ENCODE results near the gene LRRC2. TPM values are rescaled to one million over a fixed set of nuclear protein-coding genes. Genes with fewer than 3 reads are reported as not detected.
"Not testable (repeated sequence)": the region's sequence is repeated elsewhere in the genome, so short reads cannot be mapped to it uniquely, and the experiment has no call there.

The LRRC2 gene
- total RNA-seq, 1 donor from 2014 or later: 0.15 TPM

DNA sequence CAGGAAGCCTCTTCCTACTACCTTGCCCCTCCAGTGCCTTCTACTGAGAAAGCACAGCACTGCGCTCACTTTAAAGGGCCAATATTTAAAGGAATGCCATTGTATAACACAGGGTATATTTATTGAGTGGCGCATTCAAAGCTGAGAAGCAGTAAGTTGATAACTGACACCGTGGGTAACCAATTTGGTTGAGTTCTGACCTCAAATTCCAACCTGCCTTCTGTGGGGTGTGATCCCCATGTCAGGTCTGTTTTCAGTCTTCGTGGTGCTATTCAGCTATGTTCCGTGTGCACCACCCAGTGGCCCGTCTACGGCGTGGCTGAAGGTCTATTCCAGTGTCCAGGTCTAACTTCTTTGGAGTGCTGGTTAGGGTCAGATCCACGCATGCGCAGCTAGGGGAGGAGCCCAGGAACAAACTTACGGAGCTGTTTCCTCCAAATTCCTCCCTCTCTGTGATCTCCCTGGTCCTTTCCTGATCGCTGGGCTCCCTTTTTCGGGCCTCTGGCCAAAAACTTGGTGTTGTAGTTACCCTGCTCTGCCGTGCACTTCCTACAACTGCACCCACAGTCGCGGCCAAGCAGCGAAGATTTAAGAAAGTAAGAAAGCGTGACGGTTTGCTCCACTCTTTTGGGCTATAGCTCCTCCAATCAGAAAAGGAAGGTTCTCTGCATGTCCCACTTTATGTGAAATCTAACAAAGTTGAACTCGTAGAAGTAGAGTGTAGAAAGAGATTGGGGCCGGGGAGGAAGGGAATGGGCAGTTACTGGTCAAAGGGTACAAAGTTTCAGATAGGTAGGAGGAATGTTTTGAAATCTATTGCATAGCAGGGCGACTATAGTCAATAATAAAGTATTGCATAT, 7.7 kb downstream of the LRRC2 start:
- intact Hi-C loops (cut with micrococcal nuclease): loop anchor here (1.0 to 5.0 kb wide), 5 partner anchors 19 to 481 kb away; no protein-coding TSS in a partner anchor

DNA sequence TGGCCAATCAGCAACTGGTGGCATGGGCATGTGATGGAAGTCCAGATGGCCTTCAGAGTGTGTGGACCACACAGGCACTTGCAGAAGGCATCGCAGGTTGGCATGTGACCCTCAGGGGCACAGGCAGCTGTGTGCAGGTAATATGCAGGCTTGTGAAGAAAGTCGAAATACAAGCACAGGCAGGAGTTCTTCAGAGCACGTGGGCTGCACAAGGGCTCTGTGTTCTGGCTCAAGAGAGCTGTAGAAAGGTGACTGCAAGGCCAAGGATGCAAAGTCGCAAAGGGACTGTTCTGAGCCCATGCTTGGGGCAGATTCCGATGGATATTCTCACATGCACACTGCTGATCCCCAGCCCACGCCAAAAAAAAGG, 8.3 kb downstream of the LRRC2 start:
- intact Hi-C loops (cut with micrococcal nuclease): loop anchor here (1.0 to 5.0 kb wide), 5 partner anchors 18 to 480 kb away; no protein-coding TSS in a partner anchor

DNA sequence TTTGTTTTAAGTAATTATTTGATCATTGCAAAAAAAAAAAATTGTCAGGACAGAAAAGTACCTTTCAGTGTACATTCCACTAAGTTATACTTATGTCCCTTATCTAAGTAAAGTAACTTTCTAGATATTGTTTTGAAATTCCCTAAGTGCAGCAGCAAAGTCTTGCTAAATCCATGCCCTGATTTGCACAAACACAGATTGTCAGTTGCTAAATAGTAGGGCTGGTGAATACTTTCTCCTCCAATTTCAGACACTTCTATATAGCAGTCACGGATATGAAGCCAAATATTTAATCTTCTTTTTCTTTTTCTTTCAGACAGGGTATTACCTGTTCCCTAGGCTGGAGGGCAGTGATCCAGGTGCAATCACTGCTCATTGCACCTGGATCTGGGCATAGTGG, 12.9 kb downstream of the LRRC2 start:
- intact Hi-C loops (cut with micrococcal nuclease): no loop called here

DNA sequence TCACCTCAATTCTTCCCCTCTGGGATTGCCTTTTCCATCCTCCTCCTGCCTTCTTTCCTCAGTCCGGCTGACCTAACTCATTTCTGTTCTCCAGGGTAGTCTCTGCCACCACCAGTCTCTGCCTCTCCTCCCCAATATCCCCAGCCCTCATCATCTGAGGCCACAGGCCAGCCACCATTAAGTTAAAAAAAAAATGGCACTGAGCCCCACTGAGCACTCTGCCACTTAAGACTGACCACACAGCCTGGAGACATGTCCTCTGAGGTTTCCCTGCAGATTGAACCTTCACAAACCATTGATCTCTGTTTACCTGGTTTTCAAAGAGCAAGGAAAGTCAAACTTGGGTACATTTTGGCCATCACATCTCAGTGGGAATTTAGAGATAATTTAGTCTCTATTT, 13.6 kb downstream of the LRRC2 start:
- intact Hi-C loops (cut with micrococcal nuclease): no loop called here

DNA sequence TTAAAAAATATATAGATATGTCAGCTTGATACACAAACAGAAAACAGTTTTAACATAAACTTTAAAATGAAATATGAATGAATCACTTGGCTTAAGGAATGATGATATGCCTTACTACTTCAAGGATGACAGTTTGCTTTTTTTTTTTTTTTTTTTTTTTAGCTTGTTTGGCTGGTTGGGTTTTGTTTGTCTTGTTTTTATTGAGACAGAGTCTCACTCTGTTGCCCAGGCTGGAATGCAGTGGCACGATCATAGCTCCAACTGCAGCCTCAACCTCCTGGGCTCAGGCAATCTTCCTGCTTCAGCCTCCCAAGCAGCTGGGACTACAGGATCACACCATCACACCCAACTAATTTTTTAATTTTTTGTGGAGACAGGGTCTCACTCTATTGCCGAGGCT, 14.5 kb downstream of the LRRC2 start:
- intact Hi-C loops (cut with micrococcal nuclease): no loop called here

DNA sequence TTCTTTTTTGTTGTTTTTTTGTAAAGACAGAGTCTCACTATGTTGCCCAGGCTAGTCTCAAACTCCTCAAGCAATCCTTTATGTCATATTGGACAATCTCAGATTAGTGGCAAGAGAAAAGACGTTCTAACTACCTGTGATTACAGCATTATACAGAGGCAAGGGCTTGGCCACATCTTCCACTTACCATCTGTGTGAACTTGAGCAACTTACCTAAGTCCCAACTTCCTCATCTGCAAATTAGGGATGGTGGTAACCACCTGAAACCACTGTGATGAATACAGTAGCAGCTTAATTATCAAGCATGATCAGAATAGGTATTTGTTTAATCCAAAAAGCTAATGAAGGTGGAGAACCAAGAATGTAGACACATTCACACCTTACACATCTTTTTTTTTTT, 16.1 kb downstream of the LRRC2 start:
- intact Hi-C loops (cut with micrococcal nuclease): no loop called here

DNA sequence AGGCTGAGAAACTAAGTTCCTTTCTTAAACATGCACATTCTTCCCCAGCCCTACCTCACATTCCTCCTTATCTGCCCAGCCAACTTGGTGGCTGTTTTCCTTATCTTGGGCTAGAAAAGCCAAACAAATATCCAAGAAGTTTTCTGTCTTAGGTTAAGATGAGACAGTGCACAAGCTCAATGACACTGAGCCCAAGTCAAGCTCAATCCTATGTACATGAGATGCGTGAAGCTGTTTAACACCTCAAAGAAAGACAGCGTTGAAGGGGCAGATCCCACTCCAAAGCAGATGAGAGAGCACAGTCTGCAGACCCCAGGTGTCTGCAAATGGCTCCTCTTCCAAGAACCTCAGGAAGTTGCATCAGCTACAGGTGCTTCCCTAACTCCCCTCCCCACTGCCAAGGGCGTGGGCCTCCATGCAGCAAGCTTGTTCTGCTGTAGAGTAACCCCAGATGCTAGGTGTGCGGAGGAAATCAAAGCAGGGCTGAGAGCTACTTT, 16.6 kb downstream of the LRRC2 start:
- intact Hi-C loops (cut with micrococcal nuclease): no loop called here

DNA sequence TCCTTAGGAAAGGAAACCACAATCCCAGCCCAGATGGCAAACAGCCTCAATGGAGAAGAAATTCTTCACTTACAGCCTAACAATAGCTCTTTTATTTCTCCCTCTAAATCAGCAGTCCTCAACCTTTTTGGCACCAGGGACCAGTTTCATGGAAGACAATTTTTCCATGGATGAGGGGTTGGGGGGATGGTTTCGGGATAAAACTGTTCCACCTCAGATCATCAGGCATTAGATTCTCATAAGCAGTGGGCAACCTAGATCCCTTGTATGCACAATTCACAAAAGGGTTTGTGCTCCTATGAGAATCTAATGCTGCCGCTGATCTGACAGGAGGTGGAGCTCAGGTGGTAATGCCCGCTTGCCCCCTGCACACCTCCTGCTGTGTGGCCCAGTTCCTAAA, 17.5 kb downstream of the LRRC2 start:
- intact Hi-C loops (cut with micrococcal nuclease): not testable (repeated sequence)

DNA sequence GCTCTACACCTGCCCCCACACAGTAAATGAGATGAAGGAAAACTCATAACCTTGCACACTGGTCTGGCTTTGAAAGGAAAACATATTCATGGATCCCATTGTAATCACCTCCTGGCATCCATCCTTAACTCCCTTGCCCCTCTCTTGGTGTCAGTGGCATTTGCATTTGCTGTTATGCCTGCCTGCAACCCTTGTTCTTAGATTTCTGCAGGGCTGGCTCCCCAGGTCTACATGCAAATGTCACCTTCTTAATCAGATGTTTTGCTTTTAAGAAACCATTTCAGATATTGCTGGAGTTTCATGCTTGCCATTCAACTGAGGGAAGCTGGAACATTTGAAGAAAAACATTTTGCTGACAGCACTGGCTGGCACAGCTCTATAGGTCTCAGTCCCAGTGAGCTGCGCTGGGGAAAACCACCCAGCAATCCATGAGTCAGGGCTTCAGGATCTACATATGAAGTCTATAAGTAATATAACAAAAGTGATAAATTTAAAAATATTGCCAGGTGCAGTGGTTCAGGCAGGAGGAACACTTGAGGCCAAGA, 19.1 kb downstream of the LRRC2 start:
- intact Hi-C loops (cut with micrococcal nuclease): no loop called here

DNA sequence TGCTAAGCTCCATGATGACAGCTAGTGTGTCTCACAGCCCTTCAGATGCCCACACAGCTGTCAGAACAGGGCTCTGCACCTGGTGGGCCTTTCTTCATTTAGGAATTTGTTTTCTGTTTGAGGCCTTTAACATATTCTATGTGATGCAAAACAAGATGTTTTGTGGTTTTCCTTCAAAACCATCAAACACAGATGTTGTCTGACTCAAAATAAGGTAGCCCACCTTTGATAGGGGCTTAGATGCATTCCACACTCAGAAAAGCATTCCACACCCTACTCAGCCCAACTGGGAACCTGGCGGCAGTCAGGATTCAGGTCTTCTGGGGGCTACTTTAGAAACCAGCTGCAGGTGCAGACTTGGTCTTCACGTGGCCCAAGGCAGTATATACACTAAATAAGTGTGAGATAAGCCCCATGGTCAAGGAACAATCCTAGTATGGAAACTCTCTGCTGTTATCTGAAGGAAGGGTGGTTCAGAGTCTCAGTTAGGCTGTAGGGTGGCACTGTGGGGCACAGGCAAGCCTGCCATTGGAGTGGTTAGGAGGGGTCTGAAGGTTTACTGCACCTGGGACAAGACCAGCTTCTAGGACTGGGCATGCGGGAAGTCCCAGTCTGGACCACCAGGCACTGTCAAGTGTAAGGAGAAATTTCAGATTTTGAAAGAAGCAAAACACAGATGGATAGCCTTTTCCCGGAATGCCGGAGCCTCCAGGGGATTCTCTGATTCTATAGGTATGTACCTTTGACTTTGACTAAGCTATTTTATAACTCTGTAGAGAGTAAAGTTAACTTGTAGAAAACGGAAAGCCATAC, 20.1 kb downstream of the LRRC2 start:
- intact Hi-C loops (cut with micrococcal nuclease): no loop called here

DNA sequence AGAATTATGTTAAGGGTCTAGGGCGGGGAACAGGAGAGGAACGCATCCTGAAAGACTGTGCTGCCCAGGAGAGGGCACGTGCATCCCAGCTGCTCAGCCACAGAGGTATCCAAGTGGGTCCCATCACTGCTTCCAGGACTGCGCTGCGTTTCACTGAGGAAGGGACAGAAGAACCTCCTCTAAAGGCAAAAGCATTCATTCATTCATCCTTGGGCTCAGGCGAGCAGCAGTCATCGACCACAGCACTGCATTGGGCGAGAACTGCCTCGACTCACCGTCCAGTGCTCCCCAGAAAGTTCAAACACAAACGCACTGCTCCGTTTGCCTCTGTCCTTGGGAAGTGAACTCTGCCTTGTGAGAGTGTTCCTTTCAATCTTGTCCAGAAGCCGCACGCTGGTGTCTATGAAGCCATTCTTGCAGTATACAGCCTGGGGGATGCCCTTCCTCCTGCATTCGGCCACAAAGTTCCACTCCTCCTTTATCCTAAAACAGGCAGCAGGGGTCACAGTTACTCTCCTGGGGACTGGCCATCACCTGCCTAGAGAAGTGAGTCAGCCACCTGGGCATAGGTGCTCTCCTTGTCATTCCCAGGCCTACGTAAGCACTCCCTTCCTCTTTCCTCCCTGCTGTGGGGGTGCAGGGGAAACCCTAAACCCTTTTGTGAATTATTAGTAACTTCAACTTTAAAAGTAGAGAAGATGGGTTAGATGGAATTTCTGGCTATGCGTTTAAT, 21.2 kb downstream of the LRRC2 start:
- intact Hi-C loops (cut with micrococcal nuclease): loop anchor here (5.0 kb wide), 1 partner anchor 617 kb away; the partner anchor contains the start of gene SETD2

DNA sequence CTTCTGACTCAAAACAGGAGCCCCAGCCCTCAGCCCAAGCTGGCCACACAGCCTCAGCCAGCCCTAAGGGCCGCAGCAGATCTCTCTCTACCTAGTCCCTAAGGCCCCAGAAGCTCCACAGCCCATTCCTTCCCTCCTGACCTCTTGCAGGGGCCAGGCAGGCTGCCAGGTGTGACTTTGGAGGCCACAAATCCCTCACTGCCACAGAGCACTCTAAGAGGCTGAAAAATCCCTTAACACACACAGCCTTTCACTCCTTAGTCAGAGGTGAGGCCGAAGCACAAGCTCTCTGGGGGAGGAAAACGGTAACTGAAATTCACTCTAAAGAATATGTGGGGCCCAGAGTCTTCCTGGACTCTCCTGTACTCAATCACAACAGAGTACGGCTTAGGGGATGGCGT, 23.3 kb downstream of the LRRC2 start:
- intact Hi-C loops (cut with micrococcal nuclease): loop anchor here (5.0 kb wide), 1 partner anchor 620 kb away; the partner anchor contains the start of gene SETD2

DNA sequence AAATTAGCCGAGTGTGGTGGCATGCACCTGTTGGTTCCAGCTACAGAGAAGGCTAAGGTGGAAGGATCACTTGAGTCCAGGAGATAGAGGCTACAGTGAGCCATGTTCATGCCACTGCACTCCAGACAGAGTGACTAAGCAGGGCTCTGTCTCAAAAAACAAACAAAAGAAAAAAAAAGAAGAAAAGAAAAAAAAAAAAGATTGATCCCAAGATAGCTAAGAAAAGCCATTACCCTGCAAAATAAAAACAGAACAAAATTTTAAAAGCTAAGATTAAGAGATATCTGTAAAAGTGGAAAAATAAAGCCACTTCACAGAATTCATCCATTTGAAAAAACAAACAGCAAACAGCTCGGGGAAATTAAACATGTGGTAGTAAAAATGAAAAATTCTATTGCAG, 23.8 kb downstream of the LRRC2 start:
- intact Hi-C loops (cut with micrococcal nuclease): loop anchor here (5.0 kb wide), 1 partner anchor 620 kb away; the partner anchor contains the start of gene SETD2

DNA sequence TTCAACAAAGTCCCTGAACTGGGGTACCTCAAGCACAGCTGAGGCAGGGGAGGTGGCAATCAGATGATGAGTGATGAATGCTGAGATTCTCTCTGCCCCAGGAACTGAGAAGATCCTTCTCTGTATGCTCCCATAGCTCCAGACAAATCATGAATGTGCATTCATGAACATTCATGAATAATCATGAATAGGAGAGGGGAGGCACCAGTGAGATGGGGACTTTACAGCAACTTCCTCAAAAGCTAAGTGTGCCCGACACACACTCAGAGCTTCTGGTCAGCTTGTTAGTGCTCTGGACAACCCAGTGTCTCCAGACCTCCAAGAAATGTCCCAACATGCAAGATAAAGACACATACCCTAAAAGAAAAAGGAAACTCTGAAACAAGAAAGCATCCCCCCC, 24.3 kb downstream of the LRRC2 start:
- intact Hi-C loops (cut with micrococcal nuclease): loop anchor here (5.0 kb wide), 1 partner anchor 620 kb away; the partner anchor contains the start of gene SETD2

DNA sequence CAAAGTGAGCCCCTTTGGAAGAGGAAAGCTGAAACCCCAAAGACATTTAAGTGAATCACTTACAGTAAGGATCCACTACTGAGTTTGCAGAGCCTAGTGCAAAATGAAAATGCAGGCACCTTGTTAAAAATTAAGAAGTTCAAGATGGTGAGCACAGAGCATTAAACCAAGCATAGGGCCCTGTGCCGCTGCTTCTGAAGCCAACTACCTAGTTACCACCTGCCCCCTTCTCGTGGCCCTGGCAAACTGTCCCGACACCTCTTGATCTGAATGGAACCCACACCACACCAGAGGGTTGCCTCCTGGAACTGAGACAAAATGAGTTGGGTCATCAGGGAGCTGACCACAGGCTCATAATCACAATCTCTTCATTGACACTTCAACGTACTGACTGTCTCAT, 25.6 kb downstream of the LRRC2 start:
- intact Hi-C loops (cut with micrococcal nuclease): loop anchor here (5.0 kb wide), 1 partner anchor 622 kb away; the partner anchor contains the start of gene SETD2

DNA sequence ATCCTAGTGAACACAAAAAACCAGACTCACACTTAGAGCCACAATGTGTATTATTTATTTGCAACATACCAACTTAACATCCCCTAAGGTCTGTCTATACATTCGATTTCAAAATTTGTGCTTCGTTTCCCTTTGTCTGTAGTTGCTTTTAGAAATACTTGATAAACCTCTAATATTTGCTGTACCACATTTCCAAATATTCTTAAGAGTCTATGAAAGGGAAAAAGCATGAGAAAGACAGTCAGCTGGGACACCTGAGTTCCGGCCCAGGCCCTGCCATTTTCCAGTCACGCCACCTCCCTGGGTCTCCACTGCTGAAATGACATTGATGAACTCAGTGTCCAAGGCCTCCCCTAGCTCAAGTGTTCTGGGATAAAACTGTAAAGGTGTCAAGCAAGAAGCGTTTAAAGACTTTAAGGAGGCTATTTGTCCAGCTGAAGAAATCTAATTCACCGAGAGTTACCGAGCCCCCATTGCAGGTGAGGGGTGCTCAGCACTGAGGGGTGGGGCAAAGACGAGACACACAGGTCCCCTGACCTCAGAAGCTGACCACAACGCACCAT, 26.6 kb downstream of the LRRC2 start:
- intact Hi-C loops (cut with micrococcal nuclease): loop anchor here (1.0 to 5.0 kb wide), 7 partner anchors 19 to 851 kb away; partner anchors contain the start of genes CCR1, SACM1L and SETD2

DNA sequence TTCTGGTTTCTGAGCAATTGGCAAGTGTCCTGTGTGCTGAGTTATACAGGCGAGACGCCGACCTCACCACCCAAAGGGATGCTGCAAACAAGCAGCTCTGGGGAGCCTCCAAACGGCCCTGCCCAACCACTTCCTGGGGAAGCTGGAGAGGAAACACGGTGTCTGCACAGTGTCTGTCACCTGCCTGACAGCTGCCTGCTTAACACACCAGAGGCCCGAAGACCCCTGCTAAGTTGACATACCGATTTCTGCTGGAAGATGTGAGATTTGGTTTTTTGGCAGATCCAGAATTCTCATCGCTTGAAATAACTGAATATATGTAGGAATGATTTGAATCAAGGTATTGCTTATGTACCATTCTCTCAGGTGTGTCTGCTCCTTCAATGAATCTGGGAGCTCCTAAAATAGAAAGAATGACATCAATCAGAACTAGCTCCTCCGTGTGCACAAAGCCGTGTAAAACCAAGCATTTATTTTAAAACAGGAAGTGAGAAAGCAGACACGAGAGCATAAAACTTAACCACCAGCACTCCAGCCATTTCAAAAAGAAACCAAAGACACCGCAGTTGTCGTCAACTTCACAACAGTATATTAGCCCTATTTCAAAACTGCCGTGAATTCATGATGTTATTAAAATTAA, 27.2 kb downstream of the LRRC2 start:
- intact Hi-C loops (cut with micrococcal nuclease): loop anchor here (1.0 to 5.0 kb wide), 6 partner anchors 19 to 850 kb away; partner anchors contain the start of genes CCR1 and SACM1L

DNA sequence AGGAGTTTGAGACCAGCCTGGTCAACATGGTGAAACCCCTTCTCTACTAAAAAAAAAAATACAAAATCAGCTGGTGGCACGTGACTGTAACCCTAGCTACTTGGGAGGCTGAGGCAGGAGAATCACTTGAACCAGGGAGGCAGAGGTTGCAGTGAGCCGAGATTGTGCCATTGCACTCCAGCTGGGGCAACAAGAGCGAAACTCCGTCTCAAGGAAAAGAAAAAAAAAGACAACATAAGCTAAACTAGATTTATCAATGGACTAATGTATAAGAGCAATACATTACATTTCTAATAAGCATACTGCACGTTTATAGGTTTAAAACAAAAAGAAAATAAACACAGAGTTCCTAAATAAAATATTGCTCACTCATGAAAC, 27.7 kb downstream of the LRRC2 start:
- intact Hi-C loops (cut with micrococcal nuclease): loop anchor here (2.0 to 5.0 kb wide), 4 partner anchors 98 to 850 kb away; partner anchors contain the start of genes CCR1 and SACM1L

DNA sequence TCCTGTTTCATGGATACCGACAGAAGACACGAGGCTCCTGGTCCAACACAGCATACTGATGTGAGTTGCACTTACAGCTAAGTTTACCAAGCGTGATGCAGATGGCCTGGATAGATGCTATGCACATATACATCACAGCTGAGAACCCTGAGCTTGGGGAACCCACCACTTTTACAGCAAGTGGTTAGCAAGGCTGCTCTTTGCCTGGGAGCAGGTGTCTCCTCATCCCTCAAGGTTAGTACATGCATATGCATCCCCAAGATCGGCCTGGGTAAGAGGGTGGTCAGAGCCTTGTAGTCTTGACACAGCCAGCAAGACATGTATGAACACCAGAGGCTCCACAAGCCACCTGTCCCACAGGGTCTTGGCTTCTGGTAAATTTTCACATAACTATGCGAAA, 28.3 kb downstream of the LRRC2 start:
- intact Hi-C loops (cut with micrococcal nuclease): loop anchor here (2.0 to 5.0 kb wide), 4 partner anchors 97 to 849 kb away; partner anchors contain the start of genes CCR1 and SACM1L
